MCF 10A (cell line): Measurements from ENCODE around the gene SPSB4. TPM values are rescaled to one million over a fixed set of nuclear protein-coding genes. Genes with fewer than 3 reads are reported as not detected.

Experiments used
- BruUV-seq: library from RNA; stranded (reverse); fragments of 400-500 nt; replicated peaks from 2 replicates; lab custom pipeline; 2021; lab: Mats Ljungman, UMichigan
- CTCF ChIA-PET: fragments of 300-600 bp; sonication (Branson Sonifier 250); formaldehyde crosslinking; extraction: SDS; loops from one replicate; lab custom pipeline; 2021; ENCODE audit warnings: antibody characterized with exemption, inconsistent platforms; lab: Yijun Ruan, JAX
- POLR2A ChIA-PET: fragments of 300-600, 350-650 bp; sonication (Branson Sonifier 250); formaldehyde crosslinking; extraction: SDS; loops from one replicate; lab custom pipeline; 2020; ENCODE audit warnings: antibody characterized with exemption, inconsistent platforms; lab: Yijun Ruan, JAX
- DNase-seq: peaks from one replicate; pipeline ENCODE4 v3.0.0-alpha.2; 2018; ENCODE audit not compliant: unreplicated experiment
- H3K27ac Mint-ChIP-seq: one replicate; pipeline ENCODE4 v1.8.0; 2022; ENCODE audit warnings: mild to moderate bottlenecking, low read depth, mixed read lengths; ENCODE audit not compliant: unreplicated experiment
- H3K27me3 Mint-ChIP-seq: one replicate; pipeline ENCODE4 v1.8.0; 2022; ENCODE audit warnings: mixed read lengths; ENCODE audit not compliant: insufficient read depth, unreplicated experiment
- H3K36me3 Mint-ChIP-seq: one replicate; pipeline ENCODE4 v1.8.0; 2022; ENCODE audit warnings: mild to moderate bottlenecking, moderate library complexity, mixed read lengths; ENCODE audit not compliant: insufficient read depth, unreplicated experiment
- H3K4me1 Mint-ChIP-seq: one replicate; pipeline ENCODE4 v1.8.0; 2022; ENCODE audit warnings: mixed read lengths; ENCODE audit not compliant: insufficient read depth, unreplicated experiment
- H3K4me3 Mint-ChIP-seq: one replicate; pipeline ENCODE4 v1.8.0; 2022; ENCODE audit warnings: mild to moderate bottlenecking, moderate library complexity, mixed read lengths; ENCODE audit not compliant: unreplicated experiment
- H3K9me3 Mint-ChIP-seq: one replicate; pipeline ENCODE4 v1.8.0; 2022; ENCODE audit warnings: mixed read lengths; ENCODE audit not compliant: unreplicated experiment
- CTCF ChIP-seq: fragments of 200-600 bp; IDR thresholded peaks from one replicate; pipeline ENCODE4 v1.8.0; 2022; ENCODE audit warnings: antibody characterized with exemption, mild to moderate bottlenecking; ENCODE audit not compliant: unreplicated experiment
- intact Hi-C: fragments of 100-400 bp; cut with micrococcal nuclease; formaldehyde crosslinking; loops from 2 replicates; pipeline ENCODE4 v1.14.1; 2022
- total RNA-seq: library from RNA; stranded (reverse); gene quantifications from 2 replicates; pipeline ENCODE4 v1.2.3, GENCODE V29; 2022

Gene SPSB4
- total RNA-seq, 1 experiment from 2014 or later: not detected

GRCh38 chr3:141104151-141104821, 53.1 kb downstream of the SPSB4 start:
- intact Hi-C loops: no loop called here

GRCh38 chr3:141105828-141106628, 54.9 kb downstream of the SPSB4 start:
- Mint-ChIP-seq H3K4me1 (no peaks in the 10 kb centered on the region), H3K27me3 (no peaks in the 10 kb centered on the region), H3K4me3 (no peak overlapping the region), H3K27ac (no peak overlapping the region), H3K9me3 (no peaks in the 10 kb centered on the region), H3K36me3 (no peaks in the 10 kb centered on the region)
- BruUV-seq: no TSS peak
- DNase-seq: peak; percentile 81
- CTCF ChIA-PET: interaction anchor here (0.7 to 5.6 kb wide), 25 partner anchors 10 to 450 kb away, joined by 3 to 77 read pairs (median 5); no protein-coding TSS in a partner anchor
- intact Hi-C loops: loop anchor here (1.0 kb wide), 4 partner anchors 86 to 208 kb away; no protein-coding TSS in a partner anchor
- POLR2A ChIA-PET: interaction anchor here (0.7 to 0.8 kb wide), 2 partner anchors 11 to 128 kb away, joined by 3 read pairs; no protein-coding TSS in a partner anchor
- peak; percentile 65 for TF ChIP-seq CTCF

More at GRCh38 chr3:141104151-141104821, 53.1 kb downstream of the SPSB4 start:
- Mint-ChIP-seq H3K27ac (peak overlapping the region; percentile 1), H3K4me3 (no peak overlapping the region), H3K27me3 (no peaks in the 10 kb centered on the region), H3K9me3 (no peaks in the 10 kb centered on the region), H3K4me1 (no peaks in the 10 kb centered on the region), H3K36me3 (no peaks in the 10 kb centered on the region)
- no peak for DNase-seq
- ChIA-PET POLR2A (no interaction called here), CTCF (interaction anchor here (0.7 to 5.6 kb wide), 11 partner anchors 9 to 1295 kb away, joined by 3 to 77 read pairs (median 4); no protein-coding TSS in a partner anchor)
- TF ChIP-seq CTCF: no peak
- no TSS peak for BruUV-seq

- no peak for DNase-seq
- H3K4me3 Mint-ChIP-seq: no peak overlapping the region
- ChIA-PET POLR2A (interaction anchor here (0.8 kb wide), 1 partner anchor 129 kb away, joined by 3 read pairs; no protein-coding TSS in a partner anchor), CTCF (interaction anchor here (1.0 to 5.6 kb wide), 8 partner anchors 9 to 219 kb away, joined by 4 to 77 read pairs (median 24); no protein-coding TSS in a partner anchor)
- H3K36me3 Mint-ChIP-seq: no peaks in the 10 kb centered on the region
- no TSS peak for BruUV-seq
- no peak for TF ChIP-seq CTCF
- no peaks in the 10 kb centered on the region for H3K4me1 Mint-ChIP-seq
- intact Hi-C loops: loop anchor here (1.0 kb wide), 2 partner anchors 85 to 209 kb away; no protein-coding TSS in a partner anchor
- no peaks in the 10 kb centered on the region for H3K27me3 Mint-ChIP-seq
- H3K27ac Mint-ChIP-seq: no peak overlapping the region
- no peaks in the 10 kb centered on the region for H3K9me3 Mint-ChIP-seq
Observed at GRCh38 chr3:141106842-141107241, 55.7 kb downstream of the SPSB4 start.

GRCh38 chr3:141108039-141108438, 56.9 kb downstream of the SPSB4 start:
- Mint-ChIP-seq H3K27ac (no peak overlapping the region), H3K27me3 (no peaks in the 10 kb centered on the region), H3K4me1 (no peaks in the 10 kb centered on the region), H3K9me3 (no peaks in the 10 kb centered on the region), H3K4me3 (no peak overlapping the region), H3K36me3 (no peaks in the 10 kb centered on the region)
- DNase-seq: no peak
- no TSS peak for BruUV-seq
- CTCF ChIA-PET: interaction anchor here (0.6 to 1.2 kb wide), 5 partner anchors 83 to 108 kb away, joined by 3 to 5 read pairs (median 3); no protein-coding TSS in a partner anchor
- no peak for TF ChIP-seq CTCF
- intact Hi-C loops: no loop called here
- POLR2A ChIA-PET: no interaction called here
